Neural cell (in vitro differentiated cells): Measurements from ENCODE around the gene CEP70.

Experiments
- CTCF ChIP-seq: fragments of 450-650 bp; IDR thresholded peaks from 2 replicates; pipeline ENCODE4 v1.5.1; 2014; ENCODE audit warnings: antibody characterized with exemption, mild to moderate bottlenecking, moderate library complexity; ENCODE audit not compliant: poor library complexity, severe bottlenecking
- EP300 ChIP-seq: fragments of 450-650 bp; conservative IDR thresholded peaks from 2 replicates; pipeline ENCODE4 v1.6.1; 2014; ENCODE audit warnings: antibody characterized with exemption, mild to moderate bottlenecking, moderate library complexity; ENCODE audit not compliant: poor library complexity, severe bottlenecking
- EZH2 ChIP-seq: fragments of 200-600, 300-800 bp; shearing (Covaris generic), sonication (generic); IDR thresholded peaks from 2 replicates; pipeline ENCODE4 v1.6.1; 2014; ENCODE audit warnings: antibody characterized with exemption, low read length, borderline replicate concordance, mild to moderate bottlenecking; ENCODE audit not compliant: insufficient read depth, poor library complexity, severe bottlenecking
- MXI1 ChIP-seq: fragments of 450-650 bp; conservative IDR thresholded peaks from 2 replicates; pipeline ENCODE4 v1.6.1; 2014; ENCODE audit warnings: antibody characterized with exemption, mild to moderate bottlenecking; ENCODE audit not compliant: poor library complexity, severe bottlenecking
- POLR2AphosphoS5 ChIP-seq: IDR thresholded peaks from 2 replicates; pipeline ENCODE4 v1.6.1; 2012
- RAD21 ChIP-seq: fragments of 450-650 bp; conservative IDR thresholded peaks from 2 replicates; pipeline ENCODE4 v1.6.1; 2014; ENCODE audit warnings: antibody characterized with exemption, mild to moderate bottlenecking, moderate library complexity
- REST ChIP-seq: IDR thresholded peaks from 2 replicates; pipeline ENCODE4 v1.6.1; 2012; ENCODE audit warnings: borderline replicate concordance
- TAF1 ChIP-seq: IDR thresholded peaks from 2 replicates; pipeline ENCODE4 v1.6.1; 2012; ENCODE audit warnings: low read depth

GRCh38 chr3:138511945-138512344, 82.1 kb downstream of the CEP70 start:
- TF ChIP-seq CTCF (no peak), TAF1 (no peak), REST (no peak), EP300 (no peak), EZH2 (no peak), MXI1 (no peak), RAD21 (no peak), POLR2AphosphoS5 (no peak)
